Uterus (tissue), 2 donors: ENCODE measurements around the gene SIPA1L3.

Source experiments
- POLR2A ChIP-seq, 2 donors: fragments of 450-650 bp; IDR thresholded peaks; one replicate each; pipeline ENCODE4 v1.6.1; 2016; ENCODE audit warnings: antibody characterized with exemption in 2 of 2, mild to moderate bottlenecking in 1 of 2, moderate library complexity in 1 of 2
- TF ChIP-seq, protein P1 (sequence below), 4 experiments: fragments of 200-600 bp in 2 of 4; fragments of 450-650 bp in 2 of 4; sonication (generic) in 2 of 4; IDR thresholded peaks; one replicate each; pipeline ENCODE4 v1.5.1; 2016 to 2019; ENCODE audit warnings: antibody characterized with exemption in 4 of 4, mild to moderate bottlenecking in 2 of 4, moderate library complexity in 1 of 4

- no peak for TF ChIP-seq POLR2A (IDR thresholded peaks at IDR 0.05)
- TF ChIP-seq, protein P1, sequence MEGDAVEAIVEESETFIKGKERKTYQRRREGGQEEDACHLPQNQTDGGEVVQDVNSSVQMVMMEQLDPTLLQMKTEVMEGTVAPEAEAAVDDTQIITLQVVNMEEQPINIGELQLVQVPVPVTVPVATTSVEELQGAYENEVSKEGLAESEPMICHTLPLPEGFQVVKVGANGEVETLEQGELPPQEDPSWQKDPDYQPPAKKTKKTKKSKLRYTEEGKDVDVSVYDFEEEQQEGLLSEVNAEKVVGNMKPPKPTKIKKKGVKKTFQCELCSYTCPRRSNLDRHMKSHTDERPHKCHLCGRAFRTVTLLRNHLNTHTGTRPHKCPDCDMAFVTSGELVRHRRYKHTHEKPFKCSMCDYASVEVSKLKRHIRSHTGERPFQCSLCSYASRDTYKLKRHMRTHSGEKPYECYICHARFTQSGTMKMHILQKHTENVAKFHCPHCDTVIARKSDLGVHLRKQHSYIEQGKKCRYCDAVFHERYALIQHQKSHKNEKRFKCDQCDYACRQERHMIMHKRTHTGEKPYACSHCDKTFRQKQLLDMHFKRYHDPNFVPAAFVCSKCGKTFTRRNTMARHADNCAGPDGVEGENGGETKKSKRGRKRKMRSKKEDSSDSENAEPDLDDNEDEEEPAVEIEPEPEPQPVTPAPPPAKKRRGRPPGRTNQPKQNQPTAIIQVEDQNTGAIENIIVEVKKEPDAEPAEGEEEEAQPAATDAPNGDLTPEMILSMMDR (IDR thresholded peaks at IDR 0.05): no peak
Measured at GRCh38 chr19:38001158-38001781, 94.3 kb downstream of the SIPA1L3 start.
